NCI-H748 (cell line): Measurements from ENCODE around the gene CXCL9.
"Not testable (repeated sequence)": the region's sequence is repeated elsewhere in the genome, so short reads cannot be mapped to it uniquely, and the experiment has no call there.

Experiments
- DNase-seq: peaks from one replicate; lab custom pipeline; 2025; ENCODE audit not compliant: unreplicated experiment; lab: John Stamatoyannopoulos, UW

Gene CXCL9

GRCh38 chr4:75962072-75962471, 45.2 kb downstream of the CXCL9 start:
- DNase-seq, result not testable (repeated sequence)

- not testable (repeated sequence) for DNase-seq
Observed at GRCh38 chr4:75958546-75958945, 48.8 kb downstream of the CXCL9 start.

GRCh38 chr4:75954811-75955210, 52.5 kb downstream of the CXCL9 start:
- DNase-seq, result not testable (repeated sequence)

GRCh38 chr4:75953509-75953908, 53.8 kb downstream of the CXCL9 start:
- DNase-seq, result no peak
